Measurements from ENCODE around the gene MPHOSPH9.
A peak's percentile ranks its signal among the peaks of the same experiment; 100 is the strongest.
"Not testable (repeated sequence)": the region's sequence is repeated elsewhere in the genome, so short reads cannot be mapped to it uniquely, and the experiment has no call there.

The MPHOSPH9 gene

GRCh38 chr12:123223241-123223668, 9.7 kb downstream of the MPHOSPH9 start:
- DNase-seq, result peak; percentile 58

DNA sequence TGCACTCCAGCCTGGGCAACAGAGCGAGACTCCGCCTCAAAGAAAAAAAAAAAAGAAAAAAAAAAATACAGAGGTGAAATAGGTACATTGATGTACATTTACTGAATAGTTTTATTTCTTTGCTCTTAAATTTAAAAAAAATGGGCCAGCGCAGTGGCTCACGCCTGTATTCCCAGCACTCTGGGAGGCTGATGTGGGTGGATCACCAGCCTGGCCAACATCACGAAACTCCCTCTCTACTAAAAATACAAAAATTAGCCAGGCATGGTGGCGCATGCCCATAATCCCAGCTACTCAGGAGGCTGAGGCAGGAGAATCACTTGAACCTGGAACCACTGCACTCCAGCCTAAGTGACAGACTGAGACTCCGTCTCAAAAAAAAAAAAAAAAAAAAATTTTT, 25.1 kb downstream of the MPHOSPH9 start:
- DNase-seq, result not testable (repeated sequence)

DNA sequence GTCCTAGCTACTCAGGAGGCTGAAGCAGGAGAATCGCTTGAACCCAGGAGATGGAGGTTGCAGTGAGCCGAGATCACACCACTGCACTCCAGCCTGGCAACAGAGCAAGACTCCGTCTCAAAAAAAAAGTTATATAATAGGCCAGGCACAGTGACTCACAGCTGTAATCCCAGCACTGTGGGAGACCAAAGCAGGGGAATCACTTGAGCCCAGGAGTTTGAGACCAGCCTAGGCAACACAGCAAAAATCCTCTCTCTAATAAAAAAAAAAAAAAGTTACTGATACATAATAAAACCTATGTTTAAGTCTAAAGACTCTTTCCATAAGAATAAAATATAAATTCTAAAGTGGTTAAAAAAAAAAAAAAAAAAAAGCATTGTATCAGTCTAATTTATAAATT, 26.1 kb downstream of the MPHOSPH9 start:
- DNase-seq, result not testable (repeated sequence)

GRCh38 chr12:123200414-123200813, 32.5 kb downstream of the MPHOSPH9 start:
- no peak for DNase-seq

- no peak for DNase-seq
These were observed 33.0 kb downstream of the MPHOSPH9 start for GRCh38 chr12:123199936-123200335.

DNA sequence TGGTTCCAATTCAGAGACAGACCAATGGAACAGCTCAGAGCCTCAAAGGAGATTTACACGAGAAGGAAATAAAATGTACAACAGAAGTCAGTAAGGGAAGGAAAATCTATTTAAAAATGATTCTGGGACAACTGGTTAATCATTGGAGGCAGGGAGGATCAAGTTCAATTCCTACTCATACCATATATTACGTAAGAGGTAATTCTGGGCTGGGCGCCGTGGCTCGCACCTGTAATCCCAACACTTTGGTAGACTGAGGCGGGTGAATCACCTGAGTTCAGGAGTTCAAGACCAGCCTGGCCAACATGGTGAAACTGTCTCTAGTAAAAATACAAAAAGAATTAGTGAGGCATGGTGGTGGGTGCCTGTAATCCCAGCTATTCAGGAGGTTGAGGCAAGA, 45.3 kb downstream of the MPHOSPH9 start:
- DNase-seq, result no peak

- no peak for DNase-seq
These were observed 52.8 kb downstream of the MPHOSPH9 start for GRCh38 chr12:123180171-123180570.

DNA sequence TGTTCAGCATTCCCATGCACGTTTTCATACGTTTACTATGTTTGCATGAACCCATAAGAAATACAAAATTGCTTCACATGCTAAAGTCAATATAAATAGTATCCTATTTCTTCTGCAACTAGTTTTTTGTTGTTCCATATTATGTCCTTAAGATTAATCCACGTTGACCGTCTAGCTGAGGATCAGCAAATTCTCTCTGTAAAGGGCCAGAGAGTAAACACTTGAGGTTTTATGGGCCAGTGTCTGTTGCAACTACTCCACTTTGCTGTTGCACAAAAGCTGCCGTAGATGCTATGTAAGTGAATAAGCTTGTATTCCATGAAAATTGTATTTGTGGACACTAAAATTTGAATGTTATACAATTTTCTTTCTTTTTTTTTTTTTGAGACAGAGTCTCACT, 61.0 kb downstream of the MPHOSPH9 start:
- DNase-seq, result no peak

GRCh38 chr12:123167329-123167728, 65.6 kb downstream of the MPHOSPH9 start:
- DNase-seq, result no peak

DNA sequence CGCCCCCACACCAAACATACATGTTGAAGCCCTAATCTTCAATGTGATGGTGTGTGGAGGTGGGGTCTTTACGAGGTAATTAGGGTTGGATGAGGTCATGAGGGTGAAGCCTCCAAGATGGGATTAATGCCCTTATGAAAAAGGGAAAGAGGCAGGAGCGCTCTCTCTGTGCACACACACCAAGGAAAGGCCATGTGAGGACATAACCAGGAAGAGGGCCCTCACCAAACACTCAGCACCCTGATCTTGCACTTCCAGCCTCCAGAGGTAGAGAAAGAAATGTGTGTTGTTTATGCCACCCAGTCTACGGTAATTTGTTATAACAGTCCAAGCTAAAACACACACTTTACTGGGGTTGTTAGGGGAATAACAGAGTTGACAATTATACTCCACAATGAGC, 67.4 kb downstream of the MPHOSPH9 start:
- DNase-seq, result no peak

- DNase-seq, result no peak
These were observed 68.2 kb downstream of the MPHOSPH9 start for GRCh38 chr12:123164710-123165261.

GRCh38 chr12:123164222-123164621, 68.7 kb downstream of the MPHOSPH9 start:
- DNase-seq, result no peak

GRCh38 chr12:123163227-123163626, 69.7 kb downstream of the MPHOSPH9 start:
- no peak for DNase-seq

GRCh38 chr12:123160801-123161487, 72.0 kb downstream of the MPHOSPH9 start:
- DNase-seq, result no peak

DNA sequence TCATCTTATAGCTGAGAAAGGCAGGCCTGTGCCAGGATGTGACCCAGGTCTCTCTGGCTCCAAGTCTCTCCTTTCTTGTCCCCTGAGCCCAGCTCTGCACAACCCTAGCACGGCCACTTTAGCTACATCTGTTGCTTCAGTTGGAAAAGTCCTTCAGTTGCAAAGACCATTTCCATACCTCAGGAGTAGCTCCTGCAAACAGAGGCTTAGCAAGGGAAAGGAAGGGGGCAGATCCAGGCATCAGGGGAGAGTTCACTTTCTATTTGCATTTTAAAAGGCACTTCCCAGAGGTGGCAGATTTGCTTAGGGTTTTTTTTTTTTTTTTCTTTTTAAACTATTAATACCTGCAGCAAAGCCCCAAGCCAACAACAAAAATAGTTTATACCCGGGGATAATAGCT, 79.0 kb downstream of the MPHOSPH9 start:
- no peak for DNase-seq

DNA sequence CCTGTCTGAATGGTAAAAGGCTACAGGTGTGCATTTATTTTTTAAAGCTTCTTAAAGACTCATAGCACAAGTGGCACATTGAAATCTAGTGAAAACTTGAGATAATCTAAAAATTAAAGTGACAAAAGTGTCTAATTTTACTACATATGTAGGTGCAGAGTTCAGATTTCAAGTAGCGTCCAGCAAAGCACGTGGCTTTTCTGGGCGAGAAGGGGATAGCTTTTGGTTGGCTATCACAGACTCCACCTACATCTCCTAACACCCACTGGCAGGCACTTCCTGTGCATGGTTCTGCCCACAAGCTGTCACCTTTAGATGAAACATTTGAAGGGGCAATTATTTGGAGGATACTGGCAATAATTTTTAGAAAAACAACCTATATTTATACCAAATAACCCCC, 80.1 kb downstream of the MPHOSPH9 start:
- DNase-seq, result no peak

DNA sequence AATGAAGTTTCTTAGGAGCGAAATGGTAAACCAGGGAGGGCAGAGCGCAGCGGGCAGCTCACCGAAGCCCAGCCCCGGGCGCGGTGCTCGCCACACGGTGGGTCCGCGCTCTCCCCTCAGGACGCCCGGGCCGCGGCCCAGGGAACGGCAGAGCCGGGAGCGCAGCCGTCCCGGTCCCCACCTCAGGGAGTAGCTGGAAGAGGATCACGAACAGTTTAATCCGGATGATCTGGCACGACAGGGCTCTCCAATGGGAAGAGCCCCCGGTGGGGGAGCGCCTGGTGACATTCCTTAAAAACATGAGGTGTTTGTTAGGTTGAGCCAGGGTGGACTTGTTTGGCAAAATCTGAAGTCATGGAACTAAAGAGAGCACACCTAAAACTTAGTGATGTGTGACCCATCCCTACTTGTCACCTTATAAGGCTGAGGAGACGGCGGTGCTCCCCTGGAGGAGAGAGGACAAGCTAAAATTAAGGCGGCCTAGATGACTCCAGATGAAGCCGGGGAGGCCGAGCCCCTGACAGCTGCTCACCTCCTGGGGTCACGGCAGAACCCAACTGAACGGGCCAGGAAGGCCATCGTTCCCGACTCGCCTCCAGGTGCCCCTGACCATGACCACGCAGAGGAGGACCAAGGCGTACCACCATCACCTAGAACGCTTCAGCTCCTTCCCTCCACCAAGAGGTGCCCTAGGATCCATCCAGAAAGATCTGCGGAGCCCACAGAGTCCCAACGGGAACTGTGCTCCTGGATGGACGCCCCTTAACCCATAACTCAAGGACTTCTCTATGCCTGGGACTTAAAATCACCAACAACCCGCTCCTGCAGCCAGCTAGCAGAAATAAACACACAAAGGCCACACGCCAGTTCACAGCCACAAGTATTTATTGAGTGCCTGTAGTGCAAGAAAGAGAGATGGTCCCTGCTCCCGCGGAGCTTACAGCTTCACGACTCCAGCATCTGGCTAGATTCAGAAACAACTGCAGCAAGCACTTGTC, 81.2 kb downstream of the MPHOSPH9 start:
- no peak for DNase-seq

- DNase-seq, result peak; percentile 15
These were observed 82.0 kb downstream of the MPHOSPH9 start, which contains the start of gene PITPNM2 for GRCh38 chr12:123150744-123151456. Gene PITPNM2, minus strand, starts transcription at chr12:123151090. Its CDS starts 116,500 bp downstream, at chr12:123034590.

- DNase-seq, result no peak
These were observed 82.6 kb downstream of the MPHOSPH9 start for GRCh38 chr12:123150275-123150743.

GRCh38 chr12:123149501-123150274, 83.3 kb downstream of the MPHOSPH9 start:
- DNase-seq, result no peak

- DNase-seq, result no peak
These were observed 83.9 kb downstream of the MPHOSPH9 start for GRCh38 chr12:123149088-123149487.

DNA sequence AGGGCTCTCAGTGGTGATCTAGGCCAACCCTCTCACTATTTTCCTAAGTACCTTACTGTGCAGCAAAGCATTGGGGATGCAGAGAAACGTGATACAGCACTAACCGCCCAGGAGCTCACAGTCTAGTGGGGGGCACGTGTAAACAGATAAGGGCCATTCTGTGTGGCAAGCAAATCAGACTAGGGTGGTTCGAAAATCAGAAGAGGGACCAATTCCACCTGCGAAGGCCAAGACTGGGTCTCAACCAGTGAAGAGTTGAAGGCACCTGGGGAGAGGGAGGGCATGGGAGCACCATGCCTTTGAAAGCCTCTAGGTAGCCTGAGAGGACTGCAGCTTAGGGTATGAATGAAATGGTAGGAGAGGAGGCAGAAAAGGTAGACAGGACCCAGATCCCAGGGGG, 84.3 kb downstream of the MPHOSPH9 start:
- no peak for DNase-seq

All from MV-4-11 (cell line).